ENCODE results near the gene MIA3. TPM values are rescaled to one million over a fixed set of nuclear protein-coding genes. Genes with fewer than 3 reads are reported as not detected.
A peak's percentile ranks its signal among the peaks of the same experiment; 100 is the strongest.
"Not testable (repeated sequence)": the region's sequence is repeated elsewhere in the genome, so short reads cannot be mapped to it uniquely, and the experiment has no call there.

MIA3 gene
- total RNA-seq, 1 experiment from 2014 or later: 34.7 TPM

- not testable (repeated sequence) for DNase-seq (ENCODE audit: low spot score)
Measured at GRCh38 chr1:222668184-222668583, 50.3 kb downstream of the MIA3 start.

- not testable (repeated sequence) for DNase-seq (ENCODE audit: low spot score)
Measured at GRCh38 chr1:222669107-222669506, 51.2 kb downstream of the MIA3 start.

- DNase-seq (ENCODE audit: low spot score): no peak
Measured at GRCh38 chr1:222670110-222670509, 52.2 kb downstream of the MIA3 start.

GRCh38 chr1:222680080-222680479 is 62.2 kb downstream of the MIA3 start:
- DNase-seq (ENCODE audit: low spot score): no peak

DNA sequence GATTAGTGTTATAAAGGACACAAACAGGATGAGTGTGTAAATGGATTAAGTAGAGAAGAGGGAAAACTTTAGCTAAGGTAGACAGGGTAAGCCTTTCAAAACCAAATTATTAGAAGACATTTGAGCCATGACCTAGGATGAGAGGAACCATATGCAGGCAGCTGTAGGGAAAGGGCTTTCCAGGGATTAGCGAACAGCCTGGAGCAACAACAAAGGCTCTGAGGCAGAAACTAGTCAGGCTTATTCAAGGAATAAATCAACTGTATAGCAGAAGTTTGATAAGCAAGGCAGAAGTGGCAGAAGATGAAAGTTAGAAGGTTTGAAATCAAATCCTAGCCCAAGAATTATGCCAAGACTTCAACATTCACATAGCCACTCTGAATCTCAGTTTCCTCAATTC is 73.1 kb downstream of the MIA3 start:
- no peak for DNase-seq (ENCODE audit: low spot score)

DNA sequence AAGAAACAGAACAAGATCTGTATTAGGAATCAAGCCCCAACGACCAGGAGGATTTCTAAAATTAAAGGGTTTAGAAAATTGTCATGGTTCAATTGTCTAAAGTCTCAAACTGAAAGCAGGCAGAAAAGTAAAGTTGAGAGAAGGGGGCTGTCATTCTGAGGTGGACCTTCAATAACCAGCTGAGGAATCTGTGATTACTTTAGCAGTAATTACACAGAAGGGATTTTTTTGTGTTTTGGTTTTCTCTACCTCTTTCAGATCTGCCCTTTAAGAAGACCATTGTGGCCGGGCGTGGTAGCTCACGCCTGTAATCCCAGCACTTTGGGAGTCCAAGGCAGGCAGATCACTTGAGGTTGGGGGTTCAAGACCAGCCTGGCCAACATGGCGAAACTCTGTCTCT is 77.0 kb downstream of the MIA3 start:
- DNase-seq (ENCODE audit: low spot score): no peak

GRCh38 chr1:222696741-222697140 is 78.8 kb downstream of the MIA3 start:
- DNase-seq (ENCODE audit: low spot score): no peak

DNA sequence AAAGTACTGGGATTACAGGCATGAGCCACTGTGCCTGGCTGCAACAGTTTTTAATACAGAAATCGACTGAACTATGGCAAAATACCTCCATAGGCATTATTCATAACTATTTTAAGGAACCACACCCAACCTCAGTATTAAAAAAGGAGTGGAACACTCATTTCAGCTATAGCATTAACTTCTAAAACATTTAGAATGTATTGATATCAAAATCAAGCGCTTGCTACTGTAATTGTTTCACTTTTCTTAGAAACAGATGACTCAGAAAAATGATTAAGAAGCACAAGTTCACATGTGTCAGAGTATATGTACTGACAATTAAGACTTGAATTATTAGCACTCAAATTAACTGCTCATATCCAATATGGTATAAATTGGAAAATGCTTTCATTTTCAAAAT is 79.3 kb downstream of the MIA3 start:
- DNase-seq (ENCODE audit: low spot score): no peak

DNA sequence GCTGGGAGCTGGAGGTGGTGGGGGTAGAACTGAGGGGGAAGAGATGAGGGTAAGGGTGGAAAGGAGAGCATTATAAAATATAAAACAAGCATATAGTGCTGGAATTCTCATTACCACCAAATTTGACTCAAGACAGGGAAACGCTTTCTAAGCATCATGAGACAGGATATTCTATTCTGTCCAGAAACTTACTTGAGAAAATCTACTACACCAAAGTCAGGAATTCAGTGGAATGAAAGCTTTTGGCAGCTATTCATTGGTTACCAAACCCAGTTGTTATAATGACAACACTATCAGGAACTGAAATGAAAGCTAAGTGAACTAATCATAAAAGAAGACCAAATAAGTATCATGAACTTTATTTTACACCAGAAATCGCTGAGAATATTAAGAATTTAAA is 79.9 kb downstream of the MIA3 start:
- DNase-seq (ENCODE audit: low spot score): no peak

DNA sequence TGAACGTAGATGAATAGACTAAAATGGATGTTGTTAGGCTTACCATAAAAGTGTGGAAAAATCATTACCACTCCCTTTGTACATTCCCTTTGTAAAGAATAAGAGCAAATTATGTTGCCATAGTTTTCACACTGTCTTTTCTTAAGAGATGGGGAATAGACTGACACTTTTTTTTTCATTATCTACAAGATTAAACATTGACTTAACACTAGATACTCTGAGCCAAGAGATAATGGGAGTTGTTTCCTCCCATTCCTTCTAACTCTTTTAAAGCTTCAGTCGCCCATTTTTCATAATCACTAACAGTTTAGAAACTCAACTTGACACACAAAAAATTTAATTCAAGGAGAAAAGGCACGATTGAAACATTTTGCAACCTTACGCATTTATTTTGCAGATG is 84.3 kb downstream of the MIA3 start:
- no peak for DNase-seq (ENCODE audit: low spot score)

DNA sequence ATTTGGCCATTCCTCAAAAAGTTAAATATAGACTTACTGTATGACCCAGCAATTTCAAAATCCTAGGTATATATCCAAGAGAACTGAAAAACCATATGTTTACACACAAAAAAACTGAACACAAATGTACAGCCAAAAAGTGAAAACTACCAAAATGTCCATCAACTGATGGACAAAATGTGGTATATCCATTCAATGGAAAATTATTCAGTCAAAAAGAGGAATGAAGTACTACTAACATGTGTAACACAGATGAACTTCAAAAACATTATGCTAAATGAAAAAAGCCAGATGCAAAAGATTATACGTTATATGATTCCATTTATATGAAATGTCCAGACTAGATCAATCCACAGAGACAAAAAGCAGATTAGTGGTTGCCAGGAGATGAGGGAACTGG is 86.4 kb downstream of the MIA3 start:
- DNase-seq (ENCODE audit: low spot score): no peak

DNA sequence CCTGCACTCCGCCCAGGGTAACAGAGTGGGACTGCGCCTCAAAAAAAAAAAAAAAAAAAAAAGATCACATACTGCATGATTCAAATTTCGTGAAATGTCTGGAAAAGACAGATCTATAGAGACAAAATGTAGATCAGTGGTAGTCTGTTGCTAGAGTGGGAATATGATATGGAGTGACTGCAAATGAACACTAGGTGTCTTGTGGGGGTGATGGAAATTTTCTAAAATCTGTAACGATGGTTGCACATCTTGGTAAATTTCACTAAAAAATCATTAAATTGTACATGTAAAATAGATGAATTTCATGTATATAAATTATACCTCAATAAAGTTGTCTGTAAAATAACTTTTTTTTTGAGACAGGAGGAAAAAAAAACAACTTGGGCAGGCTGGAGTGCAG is 88.9 kb downstream of the MIA3 start:
- DNase-seq (ENCODE audit: low spot score): no peak

- DNase-seq (ENCODE audit: low spot score): no peak
Measured at GRCh38 chr1:222709700-222710153, 91.8 kb downstream of the MIA3 start.

- DNase-seq (ENCODE audit: low spot score): peak; percentile 65
Measured at GRCh38 chr1:222711319-222712252, 93.7 kb downstream of the MIA3 start.

GRCh38 chr1:222712253-222713090 is 94.6 kb downstream of the MIA3 start, which contains the start of the genes AIDA and BROX:
Gene AIDA, minus strand, starts transcription at chr1:222712491. Its CDS starts 174 bp downstream, at chr1:222712317.
Gene BROX, plus strand, starts transcription at chr1:222712564. Its CDS starts 3,136 bp downstream, at chr1:222715700.
- peak; percentile 81 for DNase-seq (ENCODE audit: low spot score)

- peak; percentile 89 for DNase-seq (ENCODE audit: low spot score)
Measured at GRCh38 chr1:222713091-222713961, 95.4 kb downstream of the MIA3 start.

GRCh38 chr1:222716393-222716792 is 98.5 kb downstream of the MIA3 start:
- DNase-seq (ENCODE audit: low spot score): no peak

All from A172 (cell line).